Renal pelvis (tissue), 12 donors: ENCODE data around the gene ETV5. TPM values are rescaled to one million over a fixed set of nuclear protein-coding genes. Genes with fewer than 3 reads are reported as not detected.

Experiments
- DNase-seq: peaks from one replicate; pipeline ENCODE4 v3.0.0-alpha.2; 2013
- long read RNA-seq, 16 experiments: transcript quantifications; one replicate each; lab custom pipeline, GENCODE V29; 2026
- polyA plus RNA-seq, 3 donors: library from polyadenylated mRNA; unstranded; fragments of 120-200 nt; gene quantifications; one replicate each; pipeline ENCODE4 v1.2.1, GENCODE V29; 2013; ENCODE audit not compliant: insufficient read length in 3 of 3

Gene ETV5
- polyA plus RNA-seq: 10 to 100 TPM; 22.5 to 29.4 (median 26.4) TPM
- long read RNA-seq, donor 1, partial matches to known transcripts: 0 of 2 reads
- long read RNA-seq, donor 1, other reads (novel, unspliced or antisense): 0 of 2 reads
- long read RNA-seq, donor 2, full-length matches to known transcripts: 2 of 2 reads
- long read RNA-seq, donor 2, partial matches to known transcripts: 0 of 2 reads
- long read RNA-seq, donor 2, other reads (novel, unspliced or antisense): 0 of 2 reads
- long read RNA-seq, donor 3, full-length matches to known transcripts: 5 of 5 reads
- long read RNA-seq, donor 3, partial matches to known transcripts: 0 of 5 reads
- long read RNA-seq, donor 3, other reads (novel, unspliced or antisense): 0 of 5 reads
- long read RNA-seq, donor 4, full-length matches to known transcripts: 4 of 4 reads
- long read RNA-seq, donor 4, partial matches to known transcripts: 0 of 4 reads
- long read RNA-seq, donor 4, other reads (novel, unspliced or antisense): 0 of 4 reads
- long read RNA-seq, donor 5, partial matches to known transcripts: 0 of 1 reads
- long read RNA-seq, donor 5, other reads (novel, unspliced or antisense): 0 of 1 reads
- long read RNA-seq, donor 6, full-length matches to known transcripts: 2 of 2 reads
- long read RNA-seq, donor 6, partial matches to known transcripts: 0 of 2 reads
- long read RNA-seq, donor 6, other reads (novel, unspliced or antisense): 0 of 2 reads
- long read RNA-seq, donor 7, full-length matches to known transcripts: 8 of 8 reads
- long read RNA-seq, donor 7, partial matches to known transcripts: 0 of 8 reads
- long read RNA-seq, donor 7, other reads (novel, unspliced or antisense): 0 of 8 reads
- long read RNA-seq, donor 8, full-length matches to known transcripts: 4 of 4 reads
- long read RNA-seq, donor 8, partial matches to known transcripts: 0 of 4 reads
- long read RNA-seq, donor 8, other reads (novel, unspliced or antisense): 0 of 4 reads
- long read RNA-seq, donor 9: 0 reads
- long read RNA-seq, donor 10, full-length matches to known transcripts: 3 of 3 reads
- long read RNA-seq, donor 10, partial matches to known transcripts: 0 of 3 reads
- long read RNA-seq, donor 10, other reads (novel, unspliced or antisense): 0 of 3 reads
- long read RNA-seq, donor 11, full-length matches to known transcripts: 5 of 5 reads
- long read RNA-seq, donor 11, partial matches to known transcripts: 0 of 5 reads
- long read RNA-seq, donor 11, other reads (novel, unspliced or antisense): 0 of 5 reads
- long read RNA-seq, donor 12, full-length matches to known transcripts: 9 of 9 reads
- long read RNA-seq, donor 12, partial matches to known transcripts: 0 of 9 reads
- long read RNA-seq, donor 12, other reads (novel, unspliced or antisense): 0 of 9 reads
- long read RNA-seq, donor 13, partial matches to known transcripts: 0 of 1 reads
- long read RNA-seq, donor 13, other reads (novel, unspliced or antisense): 0 of 1 reads
- long read RNA-seq, donor 14: 0 reads
- long read RNA-seq, donor 15, full-length matches to known transcripts: 2 of 2 reads
- long read RNA-seq, donor 15, partial matches to known transcripts: 0 of 2 reads
- long read RNA-seq, donor 15, other reads (novel, unspliced or antisense): 0 of 2 reads
- long read RNA-seq, donor 16, full-length matches to known transcripts: 5 of 5 reads
- long read RNA-seq, donor 16, partial matches to known transcripts: 0 of 5 reads
- long read RNA-seq, donor 16, other reads (novel, unspliced or antisense): 0 of 5 reads

GRCh38 chr3:186108941-186109865 lies at the start of gene ETV5:
Gene ETV5 (minus strand): TSS chr3:186109089. CDS start chr3:186105868, 3,221 bp downstream.
- DNase-seq: peak; percentile 99

- DNase-seq: no peak
Measured at GRCh38 chr3:186154641-186155040, 45.8 kb upstream of the ETV5 start.

GRCh38 chr3:186152889-186153292 lies 44.0 kb upstream of the ETV5 start:
- no peak for DNase-seq

- no peak for DNase-seq
Measured at GRCh38 chr3:186152361-186152798, 43.5 kb upstream of the ETV5 start.

- DNase-seq: no peak
Measured at GRCh38 chr3:186151077-186151971, 42.4 kb upstream of the ETV5 start.

- DNase-seq: no peak
Measured at GRCh38 chr3:186150041-186150830, 41.3 kb upstream of the ETV5 start.

GRCh38 chr3:186149319-186149960 lies 40.6 kb upstream of the ETV5 start:
- DNase-seq: no peak

GRCh38 chr3:186144257-186144656 lies 35.4 kb upstream of the ETV5 start:
- DNase-seq: no peak

- no peak for DNase-seq
Measured at GRCh38 chr3:186143250-186143649, 34.4 kb upstream of the ETV5 start.

- no peak for DNase-seq
Measured at GRCh38 chr3:186142393-186142932, 33.6 kb upstream of the ETV5 start.

GRCh38 chr3:186141790-186142189 lies 32.9 kb upstream of the ETV5 start:
- DNase-seq: peak; percentile 61

- no peak for DNase-seq
Measured at GRCh38 chr3:186138272-186138981, 29.5 kb upstream of the ETV5 start.

- DNase-seq: no peak
Measured at GRCh38 chr3:186137051-186137685, 28.3 kb upstream of the ETV5 start.

- DNase-seq: no peak
Measured at GRCh38 chr3:186133980-186134379, 25.1 kb upstream of the ETV5 start.

GRCh38 chr3:186132487-186132886 lies 23.6 kb upstream of the ETV5 start:
- DNase-seq: no peak

- DNase-seq: no peak
Measured at GRCh38 chr3:186129206-186129605, 20.3 kb upstream of the ETV5 start.
